GM19099 (cell line): ENCODE data around the gene FOXI1.

ENCODE experiments used
- POLR2A ChIP-seq: IDR thresholded peaks from 3 replicates; pipeline ENCODE4 v1.6.1; 2011; ENCODE audit warnings: low read depth; ENCODE audit not compliant: insufficient read length; ENCODE audit errors: extremely low read depth

Gene FOXI1

DNA sequence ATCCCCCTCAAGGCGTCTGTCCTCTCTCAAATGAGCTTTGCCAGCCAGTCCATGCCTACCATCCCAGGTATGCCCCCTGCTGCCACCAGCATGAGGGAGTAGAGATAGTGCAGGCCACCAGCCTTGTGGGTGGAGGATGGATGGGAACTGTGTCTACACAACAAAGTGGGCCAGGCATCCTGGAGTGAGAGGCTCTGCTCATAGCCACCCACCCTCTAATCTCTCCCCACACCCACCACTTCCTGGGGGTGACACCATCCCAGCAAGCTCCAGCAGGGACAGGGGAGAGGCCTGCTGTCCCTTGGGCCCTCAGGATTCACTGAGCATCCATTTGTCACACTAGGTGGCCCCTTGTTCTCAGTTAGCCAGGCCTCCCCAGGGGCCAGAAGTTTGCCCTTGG lies 25.5 kb upstream of the FOXI1 start:
- TF ChIP-seq POLR2A, result no peak

DNA sequence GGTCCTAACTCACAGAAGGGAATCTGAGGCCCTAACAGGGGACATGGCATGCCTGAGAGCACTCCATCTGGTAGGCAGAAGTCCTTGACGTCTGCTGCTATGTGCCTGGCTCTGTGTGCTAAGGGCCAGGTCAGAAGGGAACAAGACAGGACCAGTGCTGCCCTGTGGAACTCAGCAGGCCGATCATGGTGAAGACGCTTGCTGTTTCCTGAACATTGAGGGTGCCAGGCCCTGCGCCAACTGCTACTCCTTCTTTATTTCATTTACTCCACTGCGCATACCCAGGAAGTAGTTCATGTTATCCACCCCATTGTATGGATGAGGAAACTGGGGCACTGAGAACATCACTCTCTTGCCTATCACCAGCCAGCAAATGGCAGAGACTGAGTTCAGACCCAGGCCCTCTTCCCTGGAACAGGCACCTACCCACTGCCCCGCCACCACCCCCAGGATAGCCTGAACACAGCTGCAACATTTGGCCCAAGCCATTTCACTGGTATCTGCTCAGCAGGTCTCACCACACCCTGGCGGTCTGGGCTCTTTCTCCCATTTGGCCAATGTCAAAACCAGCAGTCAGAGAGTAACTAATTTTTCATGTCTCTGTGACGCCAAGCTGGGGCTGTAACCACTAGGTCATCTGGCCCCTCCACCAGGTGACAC lies 24.8 kb upstream of the FOXI1 start:
- no peak for TF ChIP-seq POLR2A

DNA sequence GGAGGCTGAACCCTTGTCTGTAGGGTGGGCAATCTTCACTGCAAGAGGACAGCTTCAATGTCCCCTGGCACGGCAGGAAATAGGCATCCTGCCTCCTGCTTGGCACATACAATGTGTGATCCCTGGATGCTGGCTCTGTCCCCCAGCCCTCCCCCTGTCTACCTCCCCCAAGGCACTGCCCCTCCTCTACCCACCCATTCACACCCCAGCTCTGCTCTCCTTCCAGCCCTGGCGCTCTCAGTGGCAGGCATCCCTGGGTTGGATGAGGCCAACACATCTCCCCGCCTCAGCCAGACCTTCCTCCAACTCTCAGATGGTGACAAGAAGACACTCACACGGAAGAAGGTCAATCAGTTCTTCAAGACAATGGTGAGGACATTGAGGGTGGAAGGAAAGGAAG lies 24.1 kb upstream of the FOXI1 start:
- no peak for TF ChIP-seq POLR2A

DNA sequence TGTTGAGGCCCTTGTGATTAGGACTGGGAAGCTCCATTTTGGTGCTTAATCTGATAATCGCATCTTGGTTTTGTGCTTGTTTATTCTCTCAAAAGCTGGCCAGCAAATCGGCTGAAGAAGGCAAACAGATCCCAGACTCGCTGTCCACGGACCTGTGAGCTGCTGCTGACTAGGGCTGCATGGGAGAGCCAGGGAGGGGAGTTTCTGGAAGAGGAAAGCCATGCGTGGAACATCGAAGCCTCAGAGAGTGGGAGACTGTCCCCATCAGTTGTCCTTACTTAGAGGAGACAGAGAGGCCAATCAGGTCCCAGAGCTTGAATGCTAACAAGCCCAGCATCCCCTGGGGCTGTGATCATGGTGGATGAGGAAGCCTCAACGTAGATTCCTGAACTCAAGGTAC lies 23.0 kb upstream of the FOXI1 start:
- no peak for TF ChIP-seq POLR2A

DNA sequence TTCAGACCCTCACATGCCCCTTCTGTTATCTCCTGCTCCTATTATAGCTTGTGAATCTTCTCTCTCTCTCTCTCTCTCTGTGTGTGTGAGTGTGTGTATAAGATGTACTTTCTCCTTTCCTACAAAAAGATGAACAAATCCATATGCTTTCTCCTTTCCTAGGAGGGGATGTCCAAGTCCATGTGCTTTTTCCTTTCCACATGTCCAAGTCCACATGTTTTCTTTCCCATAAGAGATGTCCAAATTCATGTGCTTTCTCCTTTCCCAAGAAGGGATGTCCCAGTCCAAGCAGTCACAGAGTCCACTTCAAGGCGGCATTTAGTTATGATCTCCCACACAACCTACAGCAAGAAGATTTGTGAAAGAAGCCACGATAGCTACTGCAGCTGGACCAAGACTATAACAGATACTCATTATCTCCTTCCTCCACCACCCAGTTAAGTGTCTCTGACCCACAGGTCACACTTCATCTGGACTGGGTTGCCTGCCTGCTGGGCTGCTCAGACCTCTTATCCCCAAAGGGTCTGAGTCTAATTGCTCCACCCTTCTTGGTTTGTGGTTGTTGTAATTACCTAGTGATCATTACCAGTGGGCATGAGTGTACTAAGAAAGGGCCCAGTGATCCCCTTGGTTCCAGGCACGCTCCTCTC lies 18.4 kb upstream of the FOXI1 start:
- no peak for TF ChIP-seq POLR2A

DNA sequence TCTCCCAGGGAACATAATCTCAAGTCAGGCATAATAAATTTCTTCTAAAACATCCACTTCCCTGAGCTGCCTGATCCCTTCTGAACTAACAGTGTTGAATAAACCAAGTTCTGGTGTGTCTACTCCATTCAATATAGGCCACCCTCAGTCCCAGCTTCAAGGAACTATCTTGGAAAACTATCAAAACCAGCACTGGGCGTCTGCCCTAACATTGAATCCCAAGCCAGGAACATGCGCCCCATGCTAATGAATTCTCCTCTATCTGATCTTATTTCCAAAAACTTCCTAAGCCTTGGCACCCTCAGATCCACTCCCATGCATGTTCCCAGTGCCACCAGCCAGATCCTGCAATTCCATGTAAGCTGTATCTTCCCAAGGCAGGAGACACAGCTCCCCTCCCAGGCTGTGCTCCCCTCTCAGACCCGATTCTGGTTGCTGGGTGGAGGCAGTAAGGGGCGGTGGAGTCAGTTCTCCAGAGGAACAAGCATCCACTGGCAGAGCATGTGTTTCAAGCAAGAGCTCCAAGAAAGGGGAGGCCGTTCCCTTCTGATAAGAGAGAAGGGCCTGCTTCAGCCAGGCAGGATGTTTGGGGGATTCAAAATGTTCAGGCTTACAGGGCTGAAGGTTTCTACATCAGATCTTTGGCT lies 13.1 kb upstream of the FOXI1 start:
- TF ChIP-seq POLR2A, result no peak

DNA sequence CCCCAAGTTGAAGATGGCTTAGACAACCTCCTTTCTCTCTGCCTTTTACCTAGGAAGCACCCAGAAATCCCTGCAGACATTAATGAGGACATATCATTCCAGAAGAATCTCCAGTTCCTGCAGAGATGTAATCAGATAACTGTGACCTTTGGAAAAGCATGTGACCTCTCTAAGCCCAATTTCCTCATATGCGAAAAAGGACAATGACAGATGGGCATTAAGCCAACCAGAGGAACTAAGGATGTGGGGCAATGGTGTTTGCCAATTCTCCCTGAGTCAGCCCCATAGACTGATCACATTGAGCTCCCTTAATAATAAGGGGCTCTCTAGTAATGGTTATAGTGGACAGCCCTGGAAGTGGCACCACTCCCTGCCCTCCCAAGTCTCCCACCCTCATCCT lies 10.1 kb upstream of the FOXI1 start:
- TF ChIP-seq POLR2A, result no peak

DNA sequence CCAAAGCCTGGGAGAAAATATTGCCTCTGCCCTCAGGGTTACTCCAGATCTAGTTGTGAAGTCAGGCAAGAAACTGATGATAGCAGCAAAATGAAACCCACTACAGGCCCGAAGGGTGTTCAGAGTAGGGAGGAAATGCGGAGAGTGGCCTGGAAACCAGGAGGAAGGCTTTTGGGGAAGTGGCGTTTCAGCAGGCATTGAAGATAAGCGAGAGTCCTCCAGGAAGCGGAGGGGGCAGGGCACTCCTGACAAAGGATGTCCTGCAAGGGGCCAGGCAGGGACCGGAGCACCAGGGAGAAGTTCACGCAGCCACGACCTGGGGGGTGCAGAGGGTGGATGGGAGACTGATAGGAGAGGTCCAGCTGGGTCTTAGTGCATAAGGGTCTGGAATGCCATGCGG lies 7.8 kb upstream of the FOXI1 start:
- TF ChIP-seq POLR2A, result no peak

DNA sequence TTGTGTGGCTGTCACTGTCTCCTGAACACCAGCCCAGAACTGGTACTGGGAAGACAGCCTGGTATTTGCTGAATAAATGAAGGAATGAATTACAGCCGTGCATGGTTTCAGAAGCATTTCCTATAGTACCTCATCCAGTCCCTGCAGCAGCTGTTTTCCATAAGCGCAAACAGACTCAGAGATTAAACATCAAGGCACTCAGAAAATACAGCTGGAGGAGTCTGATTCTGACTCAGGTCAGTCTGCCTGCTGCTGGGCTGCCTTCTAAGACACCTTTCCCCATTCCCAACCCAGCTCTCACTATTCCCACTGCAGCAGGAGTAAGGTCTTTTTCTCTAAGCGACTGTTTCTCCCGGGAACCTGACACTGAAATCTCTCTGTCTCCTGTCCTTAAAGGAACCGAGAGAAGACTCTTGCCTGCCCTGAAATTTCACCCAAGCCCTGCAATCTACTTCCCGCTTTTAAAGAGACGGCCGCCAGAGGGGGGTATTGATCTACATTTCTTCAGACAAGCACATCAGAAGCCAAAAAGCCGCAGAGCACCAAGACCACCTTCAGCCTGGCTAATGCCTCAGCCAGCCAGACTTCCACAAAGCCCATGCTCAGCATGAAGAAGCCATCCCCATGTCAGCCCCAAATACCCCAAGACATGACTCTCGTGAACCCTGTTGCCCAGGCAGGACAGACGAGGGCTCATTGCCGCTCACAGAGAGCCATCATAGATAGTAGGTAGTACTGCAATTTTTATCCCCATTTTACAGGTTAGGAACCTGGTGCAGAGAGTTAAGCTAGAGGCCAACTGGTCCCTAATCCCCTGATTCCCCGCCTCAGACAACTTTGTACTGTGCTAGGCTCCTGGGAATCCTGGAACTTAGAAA lies 5.4 kb upstream of the FOXI1 start:
- TF ChIP-seq POLR2A, result no peak

DNA sequence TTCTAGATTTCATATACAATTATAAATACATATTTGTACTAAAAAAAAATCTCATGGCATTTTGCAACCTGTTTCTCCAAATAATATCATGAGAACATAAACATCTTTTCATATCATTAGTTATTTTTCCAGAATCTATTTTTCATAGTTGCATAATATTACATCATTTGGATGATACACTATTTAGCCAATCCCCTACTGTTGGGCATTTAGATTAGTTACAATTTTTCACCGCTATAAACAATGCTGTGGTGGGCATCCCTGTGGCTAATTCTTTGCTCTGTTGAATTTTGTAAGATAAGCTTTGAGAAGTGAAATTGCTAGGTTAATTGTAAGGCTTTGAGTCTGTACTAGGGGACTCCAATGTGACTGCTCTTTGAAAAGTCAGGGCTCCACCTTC lies 2.2 kb upstream of the FOXI1 start:
- TF ChIP-seq POLR2A, result no peak

DNA sequence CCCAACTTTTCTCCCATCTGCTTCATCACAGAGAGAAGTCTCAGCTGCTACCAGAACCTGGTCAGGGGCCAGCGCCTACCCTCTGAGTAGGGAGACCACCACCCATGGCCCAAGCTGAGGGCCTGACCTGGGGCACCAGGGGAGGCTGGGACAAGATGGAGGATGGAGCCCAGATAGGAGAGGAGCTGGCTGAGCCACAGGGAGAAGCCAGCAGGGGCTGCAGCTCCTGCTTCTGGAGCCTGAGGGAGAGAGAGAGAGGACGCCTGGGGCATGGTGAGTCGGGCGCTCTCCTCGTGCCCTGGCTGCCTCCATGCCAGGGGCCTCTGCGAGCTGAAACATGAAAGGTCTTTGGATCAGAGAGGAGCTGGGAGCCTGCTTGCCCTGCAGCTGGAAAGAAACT lies 1.4 kb upstream of the FOXI1 start:
- TF ChIP-seq POLR2A, result no peak

DNA sequence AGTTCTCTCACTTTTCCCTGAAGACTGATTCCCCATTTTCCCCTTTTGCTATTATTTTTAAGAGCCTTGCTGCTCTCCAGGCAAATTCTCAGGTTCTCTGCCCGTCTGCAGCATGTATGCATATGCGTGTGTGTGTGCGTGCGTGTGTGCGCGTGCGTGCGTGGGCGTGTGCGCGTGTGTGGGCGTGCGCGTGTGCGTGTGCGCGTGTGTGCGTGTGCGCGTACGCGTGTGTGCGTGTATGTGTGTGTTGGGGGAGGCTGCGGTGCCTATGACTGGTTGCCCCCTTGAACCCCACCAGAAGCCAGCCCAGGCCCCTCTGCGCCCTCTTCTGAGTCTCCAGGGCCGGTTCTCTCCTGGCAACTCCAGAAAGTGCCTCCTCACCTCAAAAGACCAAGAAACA lies 987 bp upstream of the FOXI1 start:
- TF ChIP-seq POLR2A, result no peak

DNA sequence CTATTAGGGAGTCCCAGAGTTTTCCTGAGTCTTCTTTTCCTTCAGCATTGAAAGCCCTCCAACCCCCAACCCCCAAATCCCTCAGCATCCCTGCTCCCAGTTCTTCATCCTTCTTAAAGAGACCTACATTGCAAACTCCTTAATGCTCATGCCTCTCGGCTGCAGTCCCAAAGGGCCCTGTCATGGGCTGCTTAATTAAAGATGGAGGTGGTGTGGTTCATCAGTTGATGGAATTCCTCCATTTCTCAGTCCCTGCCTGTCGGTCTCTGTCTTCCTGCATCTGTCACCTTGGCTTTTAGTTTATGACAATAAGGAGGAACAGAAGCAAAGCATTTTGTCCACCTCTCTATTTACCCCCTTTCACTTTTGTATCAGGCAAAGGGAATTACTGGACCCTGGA lies 2.0 kb downstream of the FOXI1 start:
- TF ChIP-seq POLR2A, result no peak

DNA sequence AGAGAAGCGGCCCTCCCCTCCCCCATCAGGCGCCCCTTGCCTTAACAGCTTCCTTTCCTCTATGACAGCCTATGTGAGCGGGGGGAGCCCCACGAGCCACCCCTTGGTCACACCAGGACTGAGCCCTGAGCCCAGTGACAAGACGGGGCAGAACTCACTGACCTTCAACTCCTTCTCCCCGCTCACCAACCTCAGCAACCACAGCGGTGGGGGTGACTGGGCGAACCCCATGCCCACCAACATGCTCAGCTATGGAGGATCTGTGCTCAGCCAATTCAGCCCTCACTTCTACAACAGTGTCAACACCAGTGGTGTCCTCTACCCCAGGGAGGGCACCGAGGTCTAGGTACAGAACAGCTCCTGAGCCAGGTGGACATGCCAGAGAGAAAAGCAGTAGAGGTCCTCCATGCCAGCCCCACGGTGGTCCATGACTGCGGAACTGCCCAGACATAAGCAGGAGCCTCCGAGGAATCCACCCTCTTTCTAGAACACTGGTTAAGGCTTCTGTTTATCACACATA lies 2.6 kb downstream of the FOXI1 start:
- no peak for TF ChIP-seq POLR2A
